B cell (primary cell): ENCODE data around the gene MT1M.

Source experiments
- EZH2 ChIP-seq: IDR thresholded peaks from 2 replicates; pipeline ENCODE4 v1.6.1; 2012; ENCODE audit warnings: borderline replicate concordance, low read depth, mild to moderate bottlenecking, moderate library complexity, low read length; ENCODE audit not compliant: insufficient read depth, poor library complexity, severe bottlenecking
- TF ChIP-seq, protein P1 (sequence below): fragments of 200-600 bp; IDR thresholded peaks from one replicate; pipeline ENCODE4 v1.8.0; 2022; ENCODE audit warnings: antibody characterized with exemption, mild to moderate bottlenecking

DNA sequence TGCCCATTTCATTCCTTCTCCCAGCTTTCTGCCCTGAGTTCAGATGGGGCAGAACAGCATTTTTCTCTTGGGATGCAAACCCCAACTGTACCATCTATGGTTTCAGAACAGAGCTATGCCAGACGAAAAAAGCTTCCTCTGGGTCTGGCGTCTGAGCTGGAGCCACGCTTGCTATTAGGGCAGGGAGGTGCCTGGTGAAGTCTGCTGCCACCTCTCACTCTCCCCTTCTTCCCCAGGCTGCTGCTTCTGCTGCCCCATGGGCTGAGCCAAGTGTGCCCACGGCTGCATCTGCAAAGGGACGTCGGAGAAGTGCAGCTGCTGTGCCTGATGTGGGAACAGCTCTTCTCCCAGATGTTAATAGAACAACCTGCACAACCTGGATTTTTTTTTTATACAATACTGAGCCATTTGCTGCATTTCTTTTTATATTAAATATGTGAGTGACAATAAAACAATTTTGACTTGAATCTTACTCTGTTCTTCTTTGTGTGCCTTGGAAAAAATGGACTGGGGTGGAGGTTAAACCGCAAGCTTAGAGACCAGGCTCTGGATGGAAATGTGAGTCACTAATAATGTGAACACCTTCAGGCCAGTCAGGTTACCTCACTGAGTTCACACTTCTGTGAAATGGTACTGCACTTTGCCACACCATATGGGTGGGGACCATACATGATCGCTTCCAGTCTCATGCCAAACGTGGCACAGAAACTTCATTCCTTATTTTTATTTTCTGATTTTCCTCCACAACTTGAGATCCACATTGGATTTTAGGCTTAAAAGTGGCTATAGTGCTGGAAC, 4.4 kb downstream of the MT1M start:
- TF ChIP-seq, protein P1, sequence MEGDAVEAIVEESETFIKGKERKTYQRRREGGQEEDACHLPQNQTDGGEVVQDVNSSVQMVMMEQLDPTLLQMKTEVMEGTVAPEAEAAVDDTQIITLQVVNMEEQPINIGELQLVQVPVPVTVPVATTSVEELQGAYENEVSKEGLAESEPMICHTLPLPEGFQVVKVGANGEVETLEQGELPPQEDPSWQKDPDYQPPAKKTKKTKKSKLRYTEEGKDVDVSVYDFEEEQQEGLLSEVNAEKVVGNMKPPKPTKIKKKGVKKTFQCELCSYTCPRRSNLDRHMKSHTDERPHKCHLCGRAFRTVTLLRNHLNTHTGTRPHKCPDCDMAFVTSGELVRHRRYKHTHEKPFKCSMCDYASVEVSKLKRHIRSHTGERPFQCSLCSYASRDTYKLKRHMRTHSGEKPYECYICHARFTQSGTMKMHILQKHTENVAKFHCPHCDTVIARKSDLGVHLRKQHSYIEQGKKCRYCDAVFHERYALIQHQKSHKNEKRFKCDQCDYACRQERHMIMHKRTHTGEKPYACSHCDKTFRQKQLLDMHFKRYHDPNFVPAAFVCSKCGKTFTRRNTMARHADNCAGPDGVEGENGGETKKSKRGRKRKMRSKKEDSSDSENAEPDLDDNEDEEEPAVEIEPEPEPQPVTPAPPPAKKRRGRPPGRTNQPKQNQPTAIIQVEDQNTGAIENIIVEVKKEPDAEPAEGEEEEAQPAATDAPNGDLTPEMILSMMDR, result no peak
- no peak for TF ChIP-seq EZH2
